IgD-negative memory B cell (primary cell): ENCODE results near the gene PCDHGA10. TPM values are rescaled to one million over a fixed set of nuclear protein-coding genes. Genes with fewer than 3 reads are reported as not detected.
A peak's percentile ranks its signal among the peaks of the same experiment; 100 is the strongest.
"Not testable (repeated sequence)": the region's sequence is repeated elsewhere in the genome, so short reads cannot be mapped to it uniquely, and the experiment has no call there.

Source experiments
- H3K27ac Mint-ChIP-seq, 3 donors: one replicate each; pipeline ENCODE4 v1.8.0; 2020 to 2022; ENCODE audit warnings: mild to moderate bottlenecking in 3 of 3, mixed read lengths in 3 of 3, moderate library complexity in 1 of 3
- H3K27me3 Mint-ChIP-seq: one replicate; pipeline ENCODE4 v1.8.0; 2021; ENCODE audit warnings: mixed read lengths
- H3K36me3 Mint-ChIP-seq: one replicate; pipeline ENCODE4 v1.8.0; 2020; ENCODE audit warnings: mild to moderate bottlenecking, mixed read lengths
- H3K4me1 Mint-ChIP-seq, 3 donors: one replicate each; pipeline ENCODE4 v1.8.0; 2020 to 2022; ENCODE audit warnings: mixed read lengths in 3 of 3, mild to moderate bottlenecking in 1 of 3
- H3K4me3 Mint-ChIP-seq, 4 donors: one replicate each; pipeline ENCODE4 v1.8.0; 2020 to 2022; ENCODE audit warnings: mild to moderate bottlenecking in 4 of 4, mixed read lengths in 4 of 4, moderate library complexity in 3 of 4
- H3K9me3 Mint-ChIP-seq, 3 donors: one replicate each; pipeline ENCODE4 v1.8.0; 2020 to 2021; ENCODE audit warnings: mixed read lengths in 3 of 3, mild to moderate bottlenecking in 1 of 3
- polyA plus RNA-seq: library from polyadenylated mRNA; unstranded; fragments of 300-500 nt; fragmentation: Illumina TruSeq; gene quantifications from one replicate; pipeline ENCODE4 v1.2.3, GENCODE V29; 2021

Gene PCDHGA10
- polyA plus RNA-seq, 1 donor from 2014 or later: 0.15 TPM

DNA sequence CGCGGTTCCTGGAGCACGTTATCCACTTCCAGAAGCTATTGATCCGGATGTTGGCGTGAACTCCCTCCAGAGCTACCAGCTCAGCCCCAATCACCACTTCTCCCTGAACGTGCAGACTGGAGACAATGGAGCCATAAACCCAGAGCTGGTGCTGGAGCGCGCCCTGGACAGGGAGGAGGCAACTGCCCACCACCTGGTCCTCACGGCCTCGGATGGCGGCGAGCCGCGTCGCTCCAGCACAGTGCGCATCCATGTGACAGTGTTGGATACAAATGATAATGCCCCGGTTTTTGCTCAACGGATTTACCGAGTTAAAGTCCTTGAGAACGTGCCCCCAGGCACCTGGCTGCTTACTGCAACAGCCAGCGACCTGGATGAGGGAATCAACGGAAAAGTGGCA, 9.4 kb upstream of the PCDHGA10 start:
- Mint-ChIP-seq H3K36me3 (peaks cover 4% of the 10 kb centered on the region), H3K4me3 (peak overlapping the region in 2 of 4 donors; percentile 39 to 78), H3K9me3 (peaks cover 7 to 36% (median 21%) of the 10 kb centered on the region in 3 donors), H3K27me3 (peaks cover 58% of the 10 kb centered on the region), H3K4me1 (peaks cover 0 to 3% (median 3%) of the 10 kb centered on the region in 3 donors), H3K27ac (peak overlapping the region in 1 of 3 donors; percentile 74)

DNA sequence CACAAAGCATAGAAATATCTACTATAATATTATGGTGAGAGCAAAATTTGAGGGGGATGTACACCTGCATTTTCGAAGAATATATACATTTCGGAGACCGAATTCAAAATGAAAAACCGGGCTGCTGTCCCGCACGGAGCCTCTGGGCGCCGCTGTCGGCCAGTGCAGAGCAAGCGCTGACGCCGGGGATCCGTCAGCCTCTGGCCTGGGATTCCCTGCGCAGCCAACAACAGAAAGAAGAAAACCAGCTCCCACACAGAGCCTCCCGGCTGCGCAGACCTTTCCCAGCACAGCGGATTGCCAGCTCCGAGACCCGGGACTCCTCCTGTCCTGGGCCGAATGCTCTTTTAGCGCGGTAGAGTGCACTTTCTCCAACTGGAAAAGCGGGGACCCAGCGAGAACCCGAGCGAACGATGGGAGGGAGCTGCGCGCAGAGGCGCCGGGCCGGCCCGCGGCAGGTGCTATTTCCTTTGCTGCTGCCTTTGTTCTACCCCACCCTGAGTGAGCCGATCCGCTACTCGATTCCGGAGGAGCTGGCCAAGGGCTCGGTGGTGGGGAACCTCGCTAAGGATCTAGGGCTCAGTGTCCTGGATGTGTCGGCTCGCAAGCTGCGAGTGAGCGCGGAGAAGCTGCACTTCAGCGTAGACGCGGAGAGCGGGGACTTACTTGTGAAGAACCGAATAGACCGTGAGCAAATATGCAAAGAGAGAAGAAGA, 4.8 kb upstream of the PCDHGA10 start, which contains the start of gene PCDHGB6:
PCDHGB6 (plus strand) TSS at position 232 of the 716 bp plus-strand sequence; CDS start at position 414, 182 bp downstream.
- Mint-ChIP-seq H3K27me3 (peaks cover 55% of the 10 kb centered on the region), H3K9me3 (peaks cover 6 to 33% (median 19%) of the 10 kb centered on the region in 3 donors)

DNA sequence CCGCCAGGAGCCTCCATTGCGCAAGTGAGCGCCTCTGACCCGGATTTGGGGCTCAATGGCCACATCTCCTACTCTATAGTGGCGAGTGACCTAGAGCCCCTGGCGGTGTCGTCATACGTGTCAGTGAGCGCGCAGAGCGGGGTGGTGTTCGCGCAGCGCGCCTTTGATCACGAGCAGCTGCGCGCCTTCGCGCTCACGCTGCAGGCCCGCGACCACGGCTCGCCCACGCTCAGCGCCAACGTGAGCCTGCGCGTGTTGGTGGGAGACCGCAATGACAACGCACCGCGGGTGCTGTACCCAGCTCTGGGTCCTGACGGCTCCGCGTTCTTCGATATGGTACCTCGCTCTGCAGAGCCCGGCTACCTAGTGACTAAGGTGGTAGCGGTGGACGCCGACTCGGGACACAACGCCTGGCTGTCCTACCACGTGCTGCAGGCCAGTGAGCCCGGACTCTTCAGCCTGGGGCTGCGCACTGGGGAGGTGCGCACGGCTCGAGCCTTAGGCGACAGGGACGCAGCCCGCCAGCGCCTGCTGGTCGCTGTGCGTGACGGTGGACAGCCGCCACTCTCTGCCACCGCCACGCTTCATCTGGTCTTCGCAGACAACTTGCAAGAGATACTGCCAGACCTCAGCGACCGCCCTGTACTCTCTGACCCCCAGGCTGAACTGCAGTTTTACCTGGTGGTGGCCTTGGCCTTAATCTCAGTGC, 3.0 kb upstream of the PCDHGA10 start:
- H3K9me3 Mint-ChIP-seq: peaks cover 9 to 34% (median 10%) of the 10 kb centered on the region in 3 donors
- H3K4me1 Mint-ChIP-seq: peaks cover 7 to 13% (median 7%) of the 10 kb centered on the region in 3 donors
- H3K36me3 Mint-ChIP-seq: peaks cover 6% of the 10 kb centered on the region
- H3K27ac Mint-ChIP-seq: peak overlapping the region in 2 of 3 donors; percentile 69 to 76
- no peak overlapping the region for H3K4me3 Mint-ChIP-seq
- H3K27me3 Mint-ChIP-seq: peaks cover 58% of the 10 kb centered on the region

More for the DNA sequence above, 4.8 kb upstream of the PCDHGA10 start, which contains the start of gene PCDHGB6:
- H3K4me3 Mint-ChIP-seq: peak within 1 kb of the TSS; percentile 59 to 93 (median 78)
- not testable (repeated sequence) for H3K4me1 Mint-ChIP-seq, H3K36me3 Mint-ChIP-seq
- peak within 1 kb of the TSS; percentile 73 to 86 (median 76) for H3K27ac Mint-ChIP-seq

DNA sequence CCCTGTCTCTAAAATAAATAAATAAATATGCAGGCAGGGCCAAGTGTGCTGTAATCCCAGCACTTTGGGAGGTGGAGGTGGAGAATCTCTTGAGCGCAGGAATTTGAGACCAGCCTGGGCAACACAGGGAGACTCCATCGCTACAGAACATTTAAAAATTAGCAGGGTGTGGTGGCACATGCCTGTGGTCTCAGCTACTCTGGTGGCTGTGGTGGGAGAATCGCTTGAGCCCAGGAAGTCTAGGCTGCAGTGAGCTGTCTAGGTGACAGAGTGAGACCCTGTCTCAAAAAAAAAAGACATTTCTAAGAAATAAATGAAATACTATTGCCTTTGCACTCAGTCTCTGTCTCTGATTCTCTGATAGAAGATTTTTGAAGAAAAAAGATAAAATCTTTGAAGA, 1.2 kb upstream of the PCDHGA10 start:
- Mint-ChIP-seq H3K27ac (peak overlapping the region in 2 of 3 donors; percentile 40 to 69), H3K4me1 (peaks cover 10 to 15% (median 14%) of the 10 kb centered on the region in 3 donors), H3K4me3 (peak overlapping the region in 1 of 4 donors; percentile 24), H3K27me3 (peaks cover 55% of the 10 kb centered on the region), H3K9me3 (peaks cover 9 to 42% (median 10%) of the 10 kb centered on the region in 3 donors), H3K36me3 (peaks cover 6% of the 10 kb centered on the region)

DNA sequence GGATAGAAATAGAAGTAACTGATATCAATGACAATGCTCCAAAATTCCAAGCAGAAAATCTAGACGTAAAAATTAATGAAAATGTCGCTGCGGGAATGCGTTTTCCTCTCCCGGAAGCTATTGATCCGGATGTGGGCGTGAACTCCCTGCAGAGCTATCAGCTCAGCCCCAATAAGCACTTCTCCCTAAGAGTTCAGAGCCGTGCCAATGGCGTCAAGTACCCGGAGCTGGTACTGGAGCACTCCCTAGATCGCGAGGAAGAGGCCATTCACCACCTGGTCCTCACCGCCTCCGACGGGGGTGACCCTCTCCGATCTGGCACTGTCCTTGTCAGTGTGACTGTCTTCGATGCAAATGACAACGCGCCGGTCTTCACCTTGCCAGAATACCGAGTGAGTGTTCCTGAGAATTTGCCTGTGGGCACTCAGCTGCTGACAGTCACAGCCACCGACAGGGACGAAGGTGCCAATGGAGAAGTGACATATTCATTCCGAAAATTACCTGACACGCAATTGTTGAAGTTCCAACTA, 818 bp downstream of the PCDHGA10 start:
- Mint-ChIP-seq H3K27ac (peak overlapping the region; percentile 21 to 99 (median 88)), H3K4me1 (peaks cover 14 to 19% (median 19%) of the 10 kb centered on the region in 3 donors), H3K36me3 (peaks cover 8% of the 10 kb centered on the region), H3K27me3 (peaks cover 51% of the 10 kb centered on the region), H3K9me3 (peaks cover 9 to 40% (median 17%) of the 10 kb centered on the region in 3 donors), H3K4me3 (peak overlapping the region; percentile 83 to 99 (median 96))

DNA sequence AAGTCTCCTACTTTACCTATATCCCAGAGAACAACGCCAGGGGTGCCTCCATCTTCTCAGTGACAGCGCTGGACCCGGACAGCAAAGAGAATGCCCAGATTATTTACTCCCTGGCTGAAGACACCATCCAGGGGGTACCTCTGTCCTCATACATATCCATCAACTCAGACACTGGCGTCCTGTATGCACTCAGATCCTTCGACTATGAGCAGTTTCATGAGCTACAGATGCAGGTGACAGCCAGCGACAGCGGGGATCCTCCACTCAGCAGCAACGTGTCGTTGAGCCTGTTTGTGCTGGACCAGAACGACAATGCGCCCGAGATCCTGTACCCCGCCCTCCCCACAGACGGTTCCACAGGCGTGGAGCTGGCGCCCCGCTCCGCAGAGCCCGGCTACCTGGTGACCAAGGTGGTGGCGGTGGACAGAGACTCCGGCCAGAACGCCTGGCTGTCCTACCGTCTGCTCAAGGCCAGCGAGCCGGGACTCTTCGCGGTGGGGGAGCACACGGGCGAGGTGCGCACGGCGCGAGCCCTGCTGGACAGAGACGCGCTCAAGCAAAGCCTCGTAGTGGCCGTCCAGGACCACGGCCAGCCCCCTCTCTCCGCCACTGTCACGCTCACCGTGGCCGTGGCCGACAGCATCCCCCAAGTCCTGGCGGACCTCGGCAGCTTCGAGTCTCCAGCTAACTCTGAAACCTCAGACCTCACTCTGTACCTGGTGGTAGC, 1.9 kb downstream of the PCDHGA10 start:
- Mint-ChIP-seq H3K4me1 (peaks cover 13 to 19% (median 19%) of the 10 kb centered on the region in 3 donors), H3K4me3 (peak overlapping the region; percentile 73 to 99 (median 90)), H3K9me3 (peaks cover 11 to 36% (median 14%) of the 10 kb centered on the region in 3 donors), H3K27ac (peak overlapping the region; percentile 73 to 99 (median 88)), H3K27me3 (peaks cover 47% of the 10 kb centered on the region)
- H3K36me3 Mint-ChIP-seq: not testable (repeated sequence)

DNA sequence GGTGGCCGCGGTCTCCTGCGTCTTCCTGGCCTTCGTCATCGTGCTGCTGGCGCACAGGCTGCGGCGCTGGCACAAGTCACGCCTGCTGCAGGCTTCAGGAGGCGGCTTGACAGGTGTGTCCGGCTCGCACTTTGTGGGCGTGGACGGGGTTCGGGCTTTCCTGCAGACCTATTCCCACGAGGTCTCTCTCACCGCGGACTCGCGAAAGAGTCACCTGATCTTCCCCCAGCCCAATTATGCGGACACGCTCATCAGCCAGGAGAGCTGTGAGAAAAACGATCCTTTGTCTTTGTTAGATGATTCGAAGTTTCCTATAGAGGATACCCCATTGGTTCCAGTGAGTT, 2.5 kb downstream of the PCDHGA10 start:
- Mint-ChIP-seq H3K4me1 (peaks cover 13 to 19% (median 17%) of the 10 kb centered on the region in 3 donors), H3K27ac (peak overlapping the region in 2 of 3 donors; percentile 73 to 89), H3K4me3 (peak overlapping the region; percentile 44 to 78 (median 74)), H3K27me3 (peaks cover 48% of the 10 kb centered on the region), H3K9me3 (peaks cover 11 to 35% (median 13%) of the 10 kb centered on the region in 3 donors)
- not testable (repeated sequence) for H3K36me3 Mint-ChIP-seq

DNA sequence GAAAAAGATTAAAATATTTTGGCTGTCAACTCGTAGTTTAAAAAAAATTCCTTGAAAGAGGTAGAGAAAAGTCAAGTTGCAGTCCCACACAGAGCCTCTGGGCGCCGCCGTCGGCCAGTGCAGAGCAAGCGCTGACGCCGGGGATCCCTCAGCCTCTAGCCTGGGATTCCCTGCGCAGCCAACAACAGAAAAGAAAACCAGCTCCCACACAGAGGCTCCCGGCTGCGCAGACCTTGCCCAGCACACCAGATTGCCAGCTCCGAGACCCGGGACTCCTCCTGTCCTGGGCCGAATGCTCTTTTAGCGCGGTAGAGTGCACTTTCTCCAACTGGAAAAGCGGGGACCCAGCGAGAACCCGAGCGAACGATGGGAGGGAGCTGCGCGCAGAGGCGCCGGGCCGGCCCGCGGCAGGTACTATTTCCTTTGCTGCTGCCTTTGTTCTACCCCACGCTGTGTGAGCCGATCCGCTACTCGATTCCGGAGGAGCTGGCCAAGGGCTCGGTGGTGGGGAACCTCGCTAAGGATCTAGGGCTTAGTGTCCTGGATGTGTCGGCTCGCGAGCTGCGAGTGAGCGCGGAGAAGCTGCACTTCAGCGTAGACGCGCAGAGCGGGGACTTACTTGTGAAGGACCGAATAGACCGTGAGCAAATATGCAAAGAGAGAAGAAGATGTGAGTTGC, 4.8 kb downstream of the PCDHGA10 start, which contains the start of gene PCDHGB7:
PCDHGB7 (plus strand) TSS at position 184 of the 679 bp plus-strand sequence; CDS start at position 367, 183 bp downstream.
- H3K27ac Mint-ChIP-seq: peak within 1 kb of the TSS; percentile 73 to 93 (median 83)
- H3K4me1 Mint-ChIP-seq: peaks cover 16 to 36% (median 20%) of the 10 kb centered on the region in 3 donors
- H3K9me3 Mint-ChIP-seq: peaks cover 15 to 43% (median 23%) of the 10 kb centered on the region in 3 donors
- peak within 1 kb of the TSS; percentile 78 to 93 (median 81) for H3K4me3 Mint-ChIP-seq
- peaks cover 56% of the 10 kb centered on the region for H3K27me3 Mint-ChIP-seq
- not testable (repeated sequence) for H3K36me3 Mint-ChIP-seq

DNA sequence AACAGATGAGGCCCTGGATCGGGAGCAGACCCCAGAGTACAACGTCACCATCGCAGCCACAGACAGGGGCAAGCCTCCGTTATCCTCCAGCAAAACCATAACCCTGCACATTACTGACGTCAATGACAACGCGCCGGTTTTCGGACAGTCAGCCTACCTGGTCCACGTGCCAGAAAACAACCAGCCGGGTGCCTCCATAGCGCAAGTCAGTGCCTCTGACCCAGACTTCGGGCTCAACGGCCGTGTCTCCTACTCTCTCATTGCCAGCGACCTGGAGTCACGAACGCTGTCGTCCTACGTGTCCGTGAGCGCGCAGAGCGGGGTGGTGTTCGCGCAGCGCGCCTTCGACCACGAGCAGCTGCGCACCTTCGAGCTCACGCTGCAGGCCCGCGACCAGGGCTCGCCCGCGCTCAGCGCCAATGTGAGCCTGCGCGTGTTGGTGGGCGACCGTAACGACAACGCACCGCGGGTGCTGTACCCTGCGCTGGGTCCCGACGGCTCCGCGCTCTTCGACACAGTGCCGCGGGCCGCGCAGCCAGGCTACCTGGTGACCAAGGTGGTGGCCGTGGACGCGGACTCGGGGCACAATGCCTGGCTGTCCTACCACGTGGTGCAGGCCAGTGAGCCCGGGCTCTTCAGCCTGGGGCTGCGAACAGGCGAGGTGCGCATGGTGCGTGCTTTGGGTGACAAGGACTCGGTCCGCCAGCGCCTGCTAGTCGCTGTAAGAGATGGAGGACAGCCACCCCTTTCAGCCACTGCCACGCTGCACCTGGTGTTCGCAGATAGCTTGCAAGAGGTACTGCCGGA, 6.5 kb downstream of the PCDHGA10 start:
- Mint-ChIP-seq H3K9me3 (peaks cover 17 to 42% (median 27%) of the 10 kb centered on the region in 3 donors), H3K27me3 (peaks cover 43% of the 10 kb centered on the region), H3K36me3 (peaks cover 2% of the 10 kb centered on the region), H3K4me3 (peak overlapping the region in 1 of 4 donors; percentile 79), H3K27ac (peak overlapping the region; percentile 28 to 81 (median 73)), H3K4me1 (peaks cover 12 to 29% (median 14%) of the 10 kb centered on the region in 3 donors)

DNA sequence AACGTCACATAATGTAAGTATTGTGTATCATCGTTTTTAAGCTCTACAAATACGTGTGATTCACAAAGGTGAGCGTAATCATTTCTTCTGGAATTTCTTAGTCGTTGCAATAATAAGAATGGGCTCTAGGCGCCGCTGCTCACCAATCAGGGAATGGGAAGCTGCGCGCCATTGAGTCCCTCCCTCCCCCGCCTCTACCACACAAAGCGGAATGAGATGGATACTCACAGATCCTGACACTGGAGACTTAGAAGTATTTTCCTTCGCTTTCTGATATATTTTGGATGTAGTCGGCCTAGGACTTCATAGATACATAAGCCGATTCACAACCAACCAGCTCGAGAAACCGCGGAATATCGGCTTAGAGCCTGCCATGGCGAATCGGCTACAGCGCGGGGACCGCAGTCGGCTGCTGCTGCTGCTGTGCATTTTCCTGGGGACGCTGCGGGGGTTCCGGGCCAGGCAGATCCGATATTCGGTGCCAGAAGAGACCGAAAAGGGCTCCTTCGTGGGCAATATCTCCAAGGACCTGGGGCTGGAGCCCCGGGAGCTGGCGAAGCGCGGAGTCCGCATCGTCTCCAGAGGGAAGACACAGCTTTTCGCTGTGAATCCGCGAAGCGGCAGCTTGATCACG, 8.2 kb downstream of the PCDHGA10 start, which contains the start of gene PCDHGA11:
PCDHGA11 (plus strand) TSS at position 197 of the 634 bp plus-strand sequence; CDS start at position 374, 177 bp downstream.
- Mint-ChIP-seq H3K27me3 (peaks cover 37% of the 10 kb centered on the region), H3K4me3 (peak within 1 kb of the TSS; percentile 84 to 94 (median 92)), H3K36me3 (peaks cover 2% of the 10 kb centered on the region)

DNA sequence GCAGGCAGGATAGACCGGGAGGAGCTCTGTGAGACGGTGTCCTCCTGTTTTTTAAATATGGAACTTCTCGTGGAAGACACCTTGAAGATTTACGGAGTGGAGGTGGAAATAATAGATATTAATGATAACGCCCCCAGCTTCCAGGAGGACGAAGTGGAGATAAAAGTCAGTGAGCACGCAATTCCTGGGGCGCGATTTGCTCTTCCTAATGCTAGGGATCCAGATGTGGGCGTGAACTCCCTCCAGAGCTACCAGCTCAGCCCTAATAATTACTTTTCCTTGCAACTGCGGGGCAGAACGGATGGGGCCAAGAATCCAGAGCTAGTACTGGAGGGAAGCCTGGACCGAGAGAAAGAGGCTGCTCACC, 8.7 kb downstream of the PCDHGA10 start:
- H3K4me1 Mint-ChIP-seq: peaks cover 8 to 22% (median 8%) of the 10 kb centered on the region in 3 donors
- peaks cover 14 to 36% (median 27%) of the 10 kb centered on the region in 3 donors for H3K9me3 Mint-ChIP-seq
- peaks cover 34% of the 10 kb centered on the region for H3K27me3 Mint-ChIP-seq
- peak overlapping the region; percentile 84 to 94 (median 92) for H3K4me3 Mint-ChIP-seq
- H3K36me3 Mint-ChIP-seq: peaks cover 2% of the 10 kb centered on the region
- H3K27ac Mint-ChIP-seq: peak overlapping the region; percentile 83 to 94 (median 88)

More for the DNA sequence above, 8.2 kb downstream of the PCDHGA10 start, which contains the start of gene PCDHGA11:
- peak within 1 kb of the TSS; percentile 88 to 94 (median 90) for H3K27ac Mint-ChIP-seq
- peaks cover 8 to 22% (median 8%) of the 10 kb centered on the region in 3 donors for H3K4me1 Mint-ChIP-seq
- H3K9me3 Mint-ChIP-seq: peaks cover 14 to 39% (median 27%) of the 10 kb centered on the region in 3 donors

DNA sequence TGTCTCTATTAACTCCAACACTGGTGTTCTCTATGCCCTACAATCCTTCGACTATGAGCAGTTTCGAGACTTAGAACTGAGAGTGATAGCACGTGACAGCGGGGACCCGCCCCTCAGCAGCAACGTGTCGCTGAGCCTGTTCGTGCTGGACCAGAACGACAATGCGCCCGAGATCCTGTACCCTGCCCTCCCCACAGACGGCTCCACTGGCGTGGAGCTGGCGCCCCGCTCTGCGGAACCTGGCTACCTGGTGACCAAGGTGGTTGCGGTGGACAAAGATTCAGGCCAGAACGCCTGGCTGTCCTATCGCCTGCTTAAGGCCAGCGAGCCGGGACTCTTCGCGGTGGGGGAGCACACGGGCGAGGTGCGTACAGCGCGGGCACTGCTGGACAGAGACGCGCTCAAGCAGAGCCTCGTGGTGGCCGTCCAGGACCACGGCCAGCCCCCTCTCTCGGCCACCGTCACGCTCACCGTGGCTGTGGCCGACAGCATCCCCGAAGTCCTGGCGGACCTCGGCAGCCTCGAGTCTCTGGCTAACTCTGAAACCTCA, 10.0 kb downstream of the PCDHGA10 start:
- peaks cover 31% of the 10 kb centered on the region for H3K27me3 Mint-ChIP-seq
- H3K27ac Mint-ChIP-seq: peak overlapping the region in 2 of 3 donors; percentile 88 to 90
- peaks cover 2% of the 10 kb centered on the region for H3K36me3 Mint-ChIP-seq

More for the DNA sequence above, 10.0 kb downstream of the PCDHGA10 start:
- peaks cover 7 to 21% (median 7%) of the 10 kb centered on the region in 3 donors for H3K4me1 Mint-ChIP-seq
- peak overlapping the region in 1 of 4 donors; percentile 90 for H3K4me3 Mint-ChIP-seq
- H3K9me3 Mint-ChIP-seq: peaks cover 14 to 39% (median 27%) of the 10 kb centered on the region in 3 donors
